Stimulated activated CD4-positive, alpha-beta T cell treated with anti-CD3 and anti-CD28 coated beads, Interleukin-15, amount 100 ng/mL, for 1 hour (primary cell): ENCODE measurements around the gene ARHGAP24.
"Not testable (repeated sequence)": the region's sequence is repeated elsewhere in the genome, so short reads cannot be mapped to it uniquely, and the experiment has no call there.

Experiments
- DNase-seq, 2 donors: peaks; one replicate each; pipeline ENCODE4 v3.0.0-alpha.2; 2020; ENCODE audit warnings: low read depth in 1 of 2, low spot score in 1 of 2

Gene ARHGAP24

GRCh38 chr4:85642356-85643100 is 167.6 kb downstream of the ARHGAP24 start:
- no peak for DNase-seq

DNA sequence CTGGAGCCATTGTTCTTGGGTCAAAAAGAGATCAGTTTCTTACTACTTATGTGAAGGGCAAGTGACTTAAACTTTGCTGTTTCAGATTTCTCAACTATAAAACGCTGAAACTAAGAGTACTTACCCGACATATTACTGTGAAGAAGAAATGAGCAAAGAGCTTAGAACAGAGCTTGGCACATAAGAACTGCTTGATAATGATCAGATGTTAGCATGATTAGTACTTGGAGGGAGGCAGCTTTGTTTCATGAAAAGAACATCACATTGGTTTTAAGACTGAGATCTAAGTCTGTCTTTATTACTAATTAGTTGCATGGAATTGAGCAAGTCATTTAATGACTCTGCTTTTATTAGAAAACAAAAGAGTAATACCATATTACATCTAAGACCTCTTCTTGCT is 169.1 kb downstream of the ARHGAP24 start:
- no peak for DNase-seq

GRCh38 chr4:85650908-85651307 is 176.0 kb downstream of the ARHGAP24 start:
- DNase-seq = no peak

- no peak for DNase-seq
These were observed 182.0 kb downstream of the ARHGAP24 start for GRCh38 chr4:85656759-85657505.

GRCh38 chr4:85658766-85659439 is 184.0 kb downstream of the ARHGAP24 start:
- no peak for DNase-seq

DNA sequence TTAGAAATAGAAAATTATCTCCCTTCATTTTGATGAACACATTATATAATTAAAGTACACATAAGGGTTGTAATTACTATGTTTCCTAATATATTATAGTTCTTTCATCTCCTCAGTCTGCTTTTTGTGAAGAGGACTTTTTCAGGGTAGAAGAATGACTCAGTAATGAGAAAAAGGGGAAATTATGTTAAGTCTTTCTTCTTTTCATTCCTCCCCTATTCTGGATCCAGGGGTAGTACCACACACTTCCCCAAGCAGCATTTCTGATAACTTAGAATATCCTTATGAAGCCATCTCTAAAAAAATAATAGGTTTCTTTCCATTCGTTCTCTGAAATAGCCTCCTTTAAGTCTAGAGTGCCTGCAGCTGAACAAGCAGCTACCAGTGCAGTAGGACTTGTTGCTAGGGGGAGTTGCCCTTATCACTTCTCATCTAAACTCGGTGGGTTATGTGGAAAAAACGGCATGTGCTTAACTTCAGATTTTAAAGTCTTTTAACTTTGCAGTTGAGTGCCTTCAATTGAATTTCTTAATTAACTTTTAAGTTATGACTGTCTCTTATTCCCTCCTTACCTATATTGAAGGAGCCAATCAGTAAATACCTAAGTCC is 184.8 kb downstream of the ARHGAP24 start:
- no peak for DNase-seq

GRCh38 chr4:85666625-85667024 is 191.7 kb downstream of the ARHGAP24 start:
- DNase-seq = not testable (repeated sequence)

GRCh38 chr4:85669204-85669603 is 194.3 kb downstream of the ARHGAP24 start:
- DNase-seq = no peak

- DNase-seq = no peak
These were observed 195.1 kb downstream of the ARHGAP24 start for GRCh38 chr4:85669992-85670548.

- DNase-seq = no peak
These were observed 196.2 kb downstream of the ARHGAP24 start for GRCh38 chr4:85671120-85671519.

DNA sequence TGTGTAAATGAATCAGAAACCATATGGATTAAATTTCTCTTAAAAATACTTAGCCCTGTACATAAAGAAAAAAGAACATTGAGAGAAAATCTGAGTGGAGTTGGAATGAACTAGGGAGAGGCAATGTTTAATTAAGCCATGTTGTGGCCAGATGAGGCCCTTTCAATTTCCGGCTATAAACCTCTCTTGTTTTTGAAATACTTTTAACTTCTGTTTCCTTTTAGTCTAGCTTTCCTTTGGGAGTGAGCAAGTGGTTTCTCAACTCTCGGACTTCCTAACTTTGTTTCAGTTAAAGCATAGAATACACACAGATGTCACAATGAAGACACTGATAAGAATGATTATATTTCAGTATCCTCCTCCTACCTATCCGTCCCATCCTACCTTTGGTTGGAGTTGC is 197.2 kb downstream of the ARHGAP24 start:
- no peak for DNase-seq

DNA sequence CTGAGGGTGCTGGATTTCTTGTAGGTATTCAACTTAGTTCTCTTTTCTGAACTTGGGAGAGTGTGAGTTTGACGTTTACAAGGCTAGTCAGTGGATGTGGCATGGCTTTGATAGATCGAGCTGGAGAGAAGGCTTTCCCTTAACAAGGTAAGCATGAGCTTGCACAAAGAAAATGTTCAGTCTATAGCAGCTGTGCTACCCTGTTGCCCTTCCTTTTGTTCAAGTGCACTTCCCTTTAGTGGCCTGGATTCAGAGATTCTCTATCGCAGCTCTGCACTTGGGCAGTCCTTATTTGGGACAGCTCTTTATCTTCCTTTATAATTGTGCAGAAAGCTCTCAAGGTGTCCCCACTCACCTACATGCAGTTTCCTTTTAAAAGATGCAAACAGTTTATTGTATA is 198.0 kb downstream of the ARHGAP24 start:
- DNase-seq = no peak

DNA sequence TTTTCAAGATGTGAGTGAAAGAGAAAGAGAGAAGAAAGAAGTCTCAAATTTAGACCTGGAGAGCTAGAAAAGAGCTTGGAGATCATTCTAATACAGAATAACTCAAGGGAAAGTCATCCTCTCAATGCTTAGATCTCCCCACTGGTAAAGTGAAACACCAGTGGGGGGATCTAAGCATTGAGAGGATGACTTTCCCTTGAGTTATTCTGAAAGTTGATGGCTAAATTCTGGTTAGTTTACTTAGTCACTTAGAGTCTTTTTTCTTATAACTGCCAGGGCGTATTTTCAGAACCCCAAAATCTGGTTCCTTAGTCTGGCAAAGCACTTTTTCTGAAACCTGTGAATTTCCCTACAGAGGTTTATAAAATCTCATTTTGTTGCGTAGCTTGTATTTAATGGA is 198.6 kb downstream of the ARHGAP24 start:
- DNase-seq = no peak

- DNase-seq = no peak
These were observed 200.4 kb downstream of the ARHGAP24 start for GRCh38 chr4:85675076-85676049.

DNA sequence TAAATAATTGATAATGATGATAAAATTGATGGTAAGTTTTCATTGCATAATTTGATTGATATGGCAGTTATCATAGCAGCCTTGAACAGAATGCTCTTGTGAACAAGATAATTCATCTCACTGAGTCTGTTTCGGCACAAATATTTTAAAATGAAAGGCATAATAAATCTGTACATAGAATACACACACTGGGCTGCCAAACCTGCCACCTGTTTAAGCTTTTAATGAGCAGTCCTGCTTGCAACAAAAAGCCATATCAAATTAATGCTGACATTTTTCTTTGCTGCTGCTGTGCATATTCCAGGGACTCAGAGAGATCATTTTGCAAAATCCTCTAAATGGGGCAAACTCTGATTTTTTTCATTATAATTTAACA is 201.1 kb downstream of the ARHGAP24 start:
- no peak for DNase-seq

- no peak for DNase-seq
These were observed 202.1 kb downstream of the ARHGAP24 start for GRCh38 chr4:85676850-85677590.

- no peak for DNase-seq
These were observed 206.3 kb downstream of the ARHGAP24 start for GRCh38 chr4:85681221-85681657.

- no peak for DNase-seq
These were observed 207.0 kb downstream of the ARHGAP24 start for GRCh38 chr4:85681921-85682320.

DNA sequence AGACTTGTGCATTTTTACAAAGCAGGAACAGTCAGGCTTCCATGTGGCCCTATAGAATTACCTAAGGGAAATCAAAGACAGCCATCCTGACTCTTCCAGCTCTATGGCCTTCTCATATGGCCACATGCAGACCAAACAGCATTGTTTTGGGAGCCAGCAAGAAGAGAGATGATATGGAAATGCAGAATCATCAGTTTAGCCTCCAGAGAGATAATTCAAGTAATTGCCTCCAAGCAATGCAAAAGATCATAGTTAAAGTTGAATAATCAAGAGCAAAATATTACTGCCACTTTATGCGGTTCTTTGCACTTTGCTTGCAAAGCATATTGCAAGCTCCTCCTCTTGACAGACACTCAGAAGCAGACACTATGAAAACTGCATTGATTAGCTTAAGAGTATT is 207.4 kb downstream of the ARHGAP24 start:
- no peak for DNase-seq
